NCI-H526 (cell line): Measurements from ENCODE around the gene R3HCC1L.

Experiments
- DNase-seq, 2 experiments: peaks; one replicate each; lab custom pipeline; 2025; lab: John Stamatoyannopoulos, UW

R3HCC1L gene

DNA sequence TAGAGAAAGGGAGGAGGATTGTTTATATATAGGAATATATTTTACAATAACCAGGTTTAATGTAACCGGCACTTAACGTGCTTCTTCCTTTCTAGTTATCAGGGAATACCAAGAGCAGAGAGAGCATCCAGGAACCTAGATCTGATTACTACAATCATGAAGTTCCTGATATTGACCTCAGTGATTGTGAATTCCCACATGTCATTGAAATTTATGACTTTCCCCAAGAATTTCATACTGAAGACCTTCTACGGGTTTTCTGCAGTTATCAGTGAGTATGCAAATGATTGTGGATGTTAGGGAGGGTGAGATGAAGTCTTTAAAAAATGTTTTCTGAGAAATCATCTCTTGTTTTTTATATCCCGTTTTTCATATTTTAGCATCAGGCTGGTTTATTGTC lies 97.0 kb downstream of the R3HCC1L start:
- DNase-seq: no peak

DNA sequence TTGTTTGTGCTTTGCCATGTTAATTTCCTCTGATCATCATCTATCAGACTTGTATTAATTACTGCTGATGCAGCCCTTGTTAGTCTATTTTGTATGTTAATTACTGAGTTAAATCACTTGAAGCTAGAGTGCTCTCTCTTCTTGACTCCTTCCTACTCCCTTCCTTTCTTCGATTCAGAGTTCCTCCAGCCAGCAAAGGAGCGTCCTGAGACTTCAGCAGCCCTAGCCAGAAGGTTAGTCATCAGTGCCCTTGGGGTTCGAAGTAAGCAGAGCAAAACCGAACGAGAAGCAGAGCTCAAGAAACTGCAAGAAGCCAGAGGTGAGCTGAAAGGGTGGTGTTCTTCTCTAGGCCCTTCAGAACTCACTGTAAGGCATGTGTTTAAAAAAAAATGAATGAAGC lies 101.4 kb downstream of the R3HCC1L start:
- DNase-seq: no peak

GRCh38 chr10:98236862-98237261 lies 102.4 kb downstream of the R3HCC1L start:
- no peak for DNase-seq

DNA sequence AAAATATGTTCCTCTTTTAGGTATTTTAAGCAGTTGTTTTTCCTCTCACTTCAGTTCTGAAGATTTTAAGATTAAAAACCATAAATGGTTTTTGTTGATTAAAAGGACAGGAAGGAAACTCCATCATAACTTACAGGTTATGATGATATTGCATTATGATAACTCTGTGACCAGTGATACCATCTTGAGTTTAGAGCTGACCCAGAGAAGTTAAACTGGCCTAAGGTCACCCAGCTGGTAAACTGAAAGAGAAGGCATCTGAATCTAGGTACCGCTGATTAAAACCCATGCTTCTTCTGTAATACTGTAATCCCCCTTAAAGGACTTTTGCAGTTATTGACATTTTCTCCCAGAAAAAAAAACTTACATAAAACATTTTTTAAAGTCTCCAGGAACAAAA lies 103.9 kb downstream of the R3HCC1L start:
- DNase-seq: no peak

GRCh38 chr10:98240524-98240923 lies 106.1 kb downstream of the R3HCC1L start:
- DNase-seq: no peak

DNA sequence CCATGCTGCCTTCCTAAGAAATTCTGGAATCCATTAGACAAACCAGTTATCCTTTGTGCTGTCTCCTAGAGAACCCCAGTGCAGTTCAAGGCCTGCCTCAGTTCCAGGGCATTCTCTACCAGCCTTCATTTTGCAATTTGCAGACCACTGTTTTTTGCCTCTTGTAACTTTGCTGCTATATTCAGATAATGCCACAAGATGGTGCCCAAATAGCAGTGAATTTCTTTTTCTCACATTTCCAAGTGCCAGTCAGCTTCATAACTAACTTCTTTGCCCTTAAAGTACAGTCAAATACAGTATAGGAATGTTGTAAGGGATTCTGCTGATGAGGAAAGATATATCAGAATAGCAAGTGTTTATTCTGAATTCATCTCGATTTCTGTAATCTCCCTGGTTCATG lies 108.4 kb downstream of the R3HCC1L start:
- no peak for DNase-seq

DNA sequence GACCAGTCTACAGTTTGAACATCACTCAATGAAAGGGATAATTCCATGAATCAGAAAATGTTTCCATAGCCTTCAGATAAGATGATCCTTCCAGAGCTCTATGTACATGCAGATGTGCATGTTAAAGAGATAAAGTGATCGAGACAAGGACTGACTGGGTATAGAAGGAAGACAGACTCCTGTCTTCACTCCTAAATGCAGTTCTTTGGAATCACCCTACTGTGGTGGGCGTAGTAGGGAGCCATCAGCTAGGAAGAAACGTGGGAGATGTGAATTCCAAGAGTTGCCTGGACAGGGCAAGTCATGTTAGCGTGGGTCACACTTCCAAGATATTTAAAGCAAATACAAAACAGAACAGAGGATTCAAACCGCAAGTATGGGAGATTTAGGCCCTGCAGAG lies 109.7 kb downstream of the R3HCC1L start:
- no peak for DNase-seq

DNA sequence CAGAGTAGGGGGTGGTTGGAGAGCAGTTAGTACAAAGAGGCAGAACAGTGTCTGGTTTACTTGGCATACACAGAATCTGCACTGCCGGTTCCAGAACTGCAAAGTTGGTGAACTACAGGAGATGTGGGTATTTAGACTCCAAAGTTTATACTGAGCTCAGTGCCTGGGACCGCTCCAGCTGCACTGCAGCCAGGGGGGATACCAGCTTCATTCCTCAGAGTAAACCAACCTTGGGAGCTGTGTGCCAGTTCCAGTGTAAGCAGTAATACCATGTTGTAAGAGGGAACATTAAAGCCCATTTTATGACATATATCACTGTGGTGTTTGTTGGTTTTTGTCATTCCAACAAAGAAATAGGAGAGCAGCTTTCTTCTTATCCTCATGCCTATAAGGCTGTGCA lies 110.1 kb downstream of the R3HCC1L start:
- no peak for DNase-seq

- no peak for DNase-seq
Observed at GRCh38 chr10:98246911-98247805, 112.7 kb downstream of the R3HCC1L start.

- no peak for DNase-seq
Observed at GRCh38 chr10:98248018-98248417, 113.6 kb downstream of the R3HCC1L start.

DNA sequence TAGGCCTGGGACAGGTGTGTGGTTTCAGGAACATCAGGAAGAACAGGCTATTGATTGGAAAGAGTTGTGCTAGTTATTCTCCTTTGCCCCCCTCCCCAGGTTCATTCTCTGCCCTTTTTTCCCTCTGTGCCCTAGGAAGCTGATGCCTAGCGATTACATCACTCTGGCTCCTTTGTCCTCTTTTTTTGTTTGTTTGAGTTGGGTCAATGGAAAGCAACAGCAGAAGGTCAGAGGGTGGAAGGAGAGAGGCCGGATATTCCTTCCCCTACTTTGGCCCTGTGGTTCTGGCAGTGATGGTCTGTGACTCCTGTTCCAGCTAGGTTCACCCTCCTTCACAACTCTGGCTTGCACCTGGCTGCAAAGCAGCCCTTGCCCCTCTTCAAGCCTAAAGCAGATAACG lies 114.7 kb downstream of the R3HCC1L start:
- DNase-seq: no peak

- DNase-seq: no peak
Observed at GRCh38 chr10:98251399-98251798, 116.9 kb downstream of the R3HCC1L start.

- DNase-seq: no peak
Observed at GRCh38 chr10:98252464-98252863, 118.0 kb downstream of the R3HCC1L start.

DNA sequence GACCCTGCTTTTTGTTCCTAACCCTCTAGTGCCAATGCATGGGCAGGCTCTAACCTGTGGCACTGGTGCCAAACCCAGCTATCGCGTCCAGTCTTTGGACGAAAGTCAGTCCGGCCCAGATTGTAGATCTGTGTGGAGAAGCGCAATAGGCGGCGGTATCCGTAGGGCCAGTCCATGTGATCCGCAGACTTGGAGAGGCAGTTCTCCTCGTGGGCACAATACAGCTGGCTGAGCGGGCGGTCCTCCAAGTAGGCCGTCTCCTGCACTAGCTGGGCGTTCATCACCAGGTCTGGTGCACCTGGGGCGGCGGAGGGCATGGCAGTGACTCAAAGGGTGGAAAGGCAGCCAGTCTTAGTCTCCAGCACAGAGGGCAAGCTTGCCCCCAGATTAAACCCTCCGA lies 119.0 kb downstream of the R3HCC1L start:
- no peak for DNase-seq

DNA sequence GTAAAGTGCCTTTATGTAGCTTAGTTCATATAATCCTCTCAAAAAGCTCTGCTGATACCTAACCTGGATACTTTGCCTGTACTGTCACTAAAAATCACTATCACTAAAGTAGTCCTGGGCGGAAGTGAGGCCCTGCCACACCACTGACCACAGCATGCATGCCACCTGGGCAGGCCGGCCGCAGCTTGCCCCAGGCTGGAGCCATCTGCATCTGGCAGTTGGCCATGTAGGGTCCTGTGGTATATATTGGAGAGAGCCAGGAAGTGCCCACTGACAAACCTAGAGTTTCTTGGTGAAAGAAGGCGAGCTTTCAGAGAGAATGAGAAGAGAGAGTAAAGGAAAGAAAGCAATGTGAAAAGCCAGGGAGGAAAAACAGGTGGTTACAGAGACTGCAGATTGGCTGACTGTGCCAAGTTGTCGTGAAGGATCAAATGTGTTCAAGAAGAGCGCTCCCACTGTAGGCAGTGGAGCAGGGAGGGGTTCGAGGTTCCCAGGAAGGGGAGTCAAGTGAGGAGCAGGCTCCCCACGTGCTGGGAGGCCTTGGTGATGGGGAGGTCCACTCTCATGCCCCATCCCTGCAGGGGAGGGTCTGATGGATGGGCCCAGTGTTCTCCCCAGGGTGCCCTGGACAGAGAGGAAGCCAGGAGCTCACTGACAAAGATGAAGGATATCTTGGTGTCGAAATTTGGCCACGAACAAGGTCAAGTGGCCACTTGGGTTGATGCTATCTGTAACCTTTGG lies 119.9 kb downstream of the R3HCC1L start:
- DNase-seq: no peak

DNA sequence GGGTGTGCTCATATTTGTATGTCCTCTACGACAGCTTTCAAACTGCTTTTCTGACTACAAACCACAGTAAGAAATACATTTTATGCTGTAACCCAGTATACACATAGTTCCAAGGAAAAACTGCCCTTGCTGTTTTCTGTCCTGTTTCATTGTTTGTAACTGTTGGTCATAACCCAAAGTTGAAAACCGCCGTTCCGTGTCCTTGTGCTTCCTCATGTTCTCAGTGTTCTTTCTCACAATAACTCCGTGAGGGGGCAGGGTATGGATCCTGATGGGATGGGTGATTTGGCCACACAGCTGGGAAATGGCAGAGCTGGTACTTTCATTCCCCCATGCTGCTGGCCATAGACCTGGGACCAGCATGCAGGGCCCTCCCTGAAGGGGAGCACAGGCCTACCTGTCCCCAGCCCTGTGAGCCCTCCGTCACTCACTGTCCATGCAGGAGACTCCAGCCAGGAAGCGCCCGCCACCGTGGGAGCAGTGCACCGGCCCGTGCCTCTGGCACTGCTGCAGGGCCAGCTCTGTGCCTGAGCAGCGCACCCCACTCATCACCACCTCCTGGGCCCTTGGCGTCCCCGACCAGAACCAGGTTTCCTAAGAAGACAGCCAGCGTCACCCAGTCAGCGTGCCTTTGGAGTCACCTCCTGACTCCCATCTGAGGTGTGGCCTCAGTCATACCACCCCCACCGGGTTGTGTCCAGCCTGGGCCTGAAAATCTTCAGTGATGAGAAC lies 120.9 kb downstream of the R3HCC1L start:
- no peak for DNase-seq

DNA sequence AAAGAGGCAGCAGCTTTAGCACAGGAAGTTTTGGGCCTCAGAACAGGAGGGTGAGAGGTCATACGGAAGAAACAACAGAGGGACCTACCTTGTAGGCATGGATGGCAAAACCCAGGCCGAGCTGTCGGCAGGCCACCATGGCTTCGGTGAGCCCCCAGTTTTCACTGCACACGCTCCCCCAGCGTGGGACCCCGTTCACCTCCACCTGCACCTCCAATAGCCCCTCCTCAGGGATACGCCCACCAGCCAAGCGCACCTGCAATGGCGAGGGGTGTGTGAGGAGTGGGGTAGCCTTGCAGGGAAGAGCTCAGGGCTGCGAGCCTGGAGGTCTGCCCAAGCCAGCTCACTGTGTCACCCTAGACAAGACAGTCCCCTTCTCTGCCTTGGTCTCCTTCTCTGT lies 122.2 kb downstream of the R3HCC1L start:
- DNase-seq: no peak

DNA sequence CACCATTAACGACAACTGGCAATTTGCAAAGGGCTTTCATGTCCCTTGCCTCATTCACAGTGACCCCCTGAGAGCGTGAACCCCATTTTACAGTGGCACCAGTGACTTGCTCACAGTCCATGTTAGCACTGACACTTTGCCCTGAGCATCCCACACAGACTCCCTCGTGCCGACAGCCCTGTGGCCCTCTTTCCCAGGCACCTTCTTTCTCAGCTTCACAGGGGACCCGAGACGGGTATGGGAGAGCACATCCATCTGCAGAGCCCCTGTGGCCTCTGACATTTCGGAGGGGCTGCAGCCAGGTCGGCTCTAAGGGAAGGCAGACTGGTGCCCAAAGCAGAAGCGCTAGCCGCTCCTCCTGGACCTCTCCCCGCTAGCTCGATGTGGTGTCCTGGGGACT lies 122.7 kb downstream of the R3HCC1L start:
- no peak for DNase-seq

GRCh38 chr10:98257961-98258360 lies 123.5 kb downstream of the R3HCC1L start:
- DNase-seq: no peak

- DNase-seq: no peak
Observed at GRCh38 chr10:98258683-98259454, 124.4 kb downstream of the R3HCC1L start.

GRCh38 chr10:98259606-98260315 lies 125.3 kb downstream of the R3HCC1L start:
- no peak for DNase-seq
